ENCODE data around the gene TSEN2. TPM values are rescaled to one million over a fixed set of nuclear protein-coding genes. Genes with fewer than 3 reads are reported as not detected.
A peak's percentile ranks its signal among the peaks of the same experiment; 100 is the strongest.

Gene TSEN2
- 10 to 100 TPM; 19.4 to 21.4 TPM for total RNA-seq

DNA sequence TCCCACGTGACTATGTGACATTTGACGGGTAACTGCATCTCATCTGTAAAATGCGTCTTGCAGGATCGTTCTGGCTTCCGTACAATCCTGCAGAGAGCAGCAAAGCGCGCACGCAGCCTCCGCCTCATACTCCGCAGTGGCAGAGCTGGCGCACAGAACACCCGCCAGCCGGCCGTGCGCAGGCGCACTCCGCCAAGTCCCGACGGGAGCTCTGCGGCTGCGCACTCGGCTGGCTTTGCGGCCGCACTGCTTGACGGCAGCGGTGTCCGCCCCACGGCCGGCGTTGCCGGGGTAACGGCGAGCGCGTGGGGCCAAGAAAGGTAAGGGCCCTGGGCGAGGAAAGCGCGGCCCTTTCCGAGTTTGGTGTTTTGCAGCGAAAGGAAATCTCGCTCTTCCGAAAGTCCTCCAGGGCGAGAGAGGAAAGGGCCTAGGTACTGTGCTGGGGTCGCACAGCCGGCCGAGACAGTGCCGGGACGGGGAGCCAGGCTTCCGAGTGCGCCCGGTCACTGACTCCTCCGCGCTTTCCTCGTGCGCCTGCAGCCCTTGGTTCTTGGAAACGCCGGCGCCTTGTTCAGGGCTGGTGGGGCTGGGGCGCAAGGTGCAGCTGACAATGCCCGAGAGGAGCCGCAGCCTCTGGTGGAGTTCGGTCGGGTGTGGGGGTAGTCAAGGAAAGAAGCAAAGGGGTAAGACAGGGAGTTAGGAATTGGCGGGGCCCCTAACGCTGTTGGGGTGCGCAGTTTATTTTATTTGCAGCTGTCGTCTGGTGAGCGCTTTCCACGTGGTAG lies at the start of gene TSEN2:
TSS of gene TSEN2 (plus strand) at position 283 of the 785 bp plus-strand sequence. CDS start 5,321 bp downstream, outside the sequence.
- ChIA-PET CTCF (interaction anchor here (0.6 to 5.0 kb wide), 7 partner anchors 11 to 349 kb away, joined by 3 to 37 read pairs (median 3); no protein-coding TSS in a partner anchor), POLR2A (interaction anchor here (0.6 to 2.5 kb wide), 15 partner anchors 10 to 1312 kb away, joined by 3 to 10 read pairs (median 3); partner anchors contain the start of gene RPL32)
- intact Hi-C loops (cut with micrococcal nuclease), result no loop called here
- Mint-ChIP-seq H3K27me3 (no peaks in the 10 kb centered on the region), H3K27ac (peak within 1 kb of the TSS; percentile 93), H3K36me3 (ENCODE audit: low read depth) (peaks cover 25% of the 10 kb centered on the region), H3K4me1 (ENCODE audit: low read depth) (peaks cover 37% of the 10 kb centered on the region), H3K4me3 (peak within 1 kb of the TSS; percentile 92), H3K9me3 (no peaks in the 10 kb centered on the region)
- no peak for TF ChIP-seq CTCF (IDR thresholded peaks at IDR 0.05)
- peak; percentile 95 for DNase-seq
- ATAC-seq, result peak; percentile 97

DNA sequence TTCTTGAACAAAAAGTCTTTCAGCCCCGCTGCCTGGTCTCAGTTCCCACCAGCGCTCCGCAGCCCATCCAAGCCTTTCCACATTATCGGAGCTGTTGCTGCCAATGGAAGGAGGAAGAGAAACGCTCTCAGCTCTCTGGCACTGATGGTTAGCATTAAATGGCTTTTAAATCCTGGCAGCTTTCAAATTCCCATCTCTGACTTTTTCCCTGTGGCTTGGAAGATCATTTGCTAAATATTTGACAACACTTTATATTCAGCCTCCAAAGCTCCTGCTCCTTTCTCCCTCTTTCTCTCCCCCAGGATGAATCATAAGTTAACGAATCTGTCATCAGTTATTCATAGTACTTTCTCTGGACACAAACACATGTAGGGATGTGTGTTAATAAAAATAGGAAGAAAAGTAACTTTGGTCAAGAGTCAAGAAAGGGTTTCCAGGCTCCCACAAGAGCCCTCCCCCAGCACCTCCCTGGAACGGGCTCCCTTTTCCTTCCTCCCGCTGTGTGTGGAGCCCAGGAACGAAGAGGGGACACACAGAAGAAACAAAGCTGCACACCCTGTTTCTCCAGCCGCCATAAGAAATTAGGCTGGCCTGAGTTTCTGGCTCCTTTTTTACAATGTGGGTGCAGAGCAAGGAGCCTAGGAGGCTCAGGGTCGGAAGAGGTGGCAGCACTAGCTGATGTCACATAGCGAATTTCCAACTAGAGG lies 47.6 kb upstream of the TSEN2 start:
- Mint-ChIP-seq H3K9me3 (no peaks in the 10 kb centered on the region), H3K4me1 (ENCODE audit: low read depth) (no peaks in the 10 kb centered on the region)
- CTCF ChIA-PET, result interaction anchor here (1.1 kb wide), 1 partner anchor 15 kb away, joined by 3 read pairs; no protein-coding TSS in a partner anchor

DNA sequence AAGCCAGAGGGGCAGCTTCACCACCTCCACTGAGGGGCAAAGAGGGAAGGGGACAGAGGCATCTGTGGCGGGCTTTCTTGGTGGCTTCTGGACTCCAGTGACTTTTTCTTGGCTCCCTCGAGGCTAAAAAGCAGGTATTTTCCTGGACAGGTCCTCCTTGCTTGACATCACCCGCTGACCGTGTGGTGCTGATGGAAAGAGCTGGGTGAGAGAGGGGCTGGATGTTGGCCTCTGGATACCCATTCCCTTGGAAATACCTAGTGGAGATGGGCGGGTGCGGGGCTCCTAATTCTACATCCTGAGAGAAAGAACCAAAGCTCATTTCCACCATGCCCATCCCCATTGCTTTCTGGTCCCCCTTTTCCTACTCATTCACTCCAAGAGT lies 47.1 kb upstream of the TSEN2 start:
- no peak for TF ChIP-seq CTCF (IDR thresholded peaks at IDR 0.05)
- Mint-ChIP-seq H3K9me3 (no peaks in the 10 kb centered on the region), H3K4me1 (ENCODE audit: low read depth) (no peaks in the 10 kb centered on the region), H3K4me3 (no peak overlapping the region), H3K36me3 (ENCODE audit: low read depth) (no peaks in the 10 kb centered on the region), H3K27ac (no peak overlapping the region), H3K27me3 (peaks cover 10% of the 10 kb centered on the region)
- POLR2A ChIA-PET, result no interaction called here
- CTCF ChIA-PET, result interaction anchor here (1.1 kb wide), 2 partner anchors 10 to 16 kb away, joined by 3 read pairs; no protein-coding TSS in a partner anchor
- intact Hi-C loops (cut with micrococcal nuclease), result no loop called here
- ATAC-seq (no peak), DNase-seq (no peak)

More for the DNA sequence above, 47.6 kb upstream of the TSEN2 start:
- DNase-seq (no peak), ATAC-seq (no peak)
- no peak overlapping the region for H3K27ac Mint-ChIP-seq
- no peak for TF ChIP-seq CTCF (IDR thresholded peaks at IDR 0.05)
- H3K27me3 Mint-ChIP-seq, result peaks cover 10% of the 10 kb centered on the region
- intact Hi-C loops (cut with micrococcal nuclease), result no loop called here
- POLR2A ChIA-PET, result no interaction called here
- no peaks in the 10 kb centered on the region for H3K36me3 Mint-ChIP-seq (ENCODE audit: low read depth)
- no peak overlapping the region for H3K4me3 Mint-ChIP-seq

DNA sequence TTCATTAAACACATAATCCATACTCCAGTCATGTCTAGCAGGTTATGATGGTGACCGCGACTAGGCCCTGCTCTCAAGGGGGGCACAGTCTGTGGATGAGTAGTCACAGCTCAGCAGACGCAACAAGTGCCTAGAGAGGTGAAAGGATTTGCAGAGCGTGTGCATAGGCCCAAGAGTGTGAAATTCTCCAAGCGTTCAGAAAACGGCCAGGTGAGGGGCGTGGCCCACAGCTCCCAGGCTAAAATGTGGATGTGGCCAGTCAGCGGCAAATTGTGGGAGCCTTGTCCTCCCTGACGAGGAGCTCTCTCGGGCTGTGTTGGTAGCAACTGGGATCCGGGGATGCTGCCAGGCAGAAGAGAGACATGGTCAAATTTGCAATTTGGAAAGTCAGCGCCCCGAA lies 46.4 kb upstream of the TSEN2 start:
- H3K27me3 Mint-ChIP-seq, result peaks cover 10% of the 10 kb centered on the region
- ATAC-seq, result no peak
- intact Hi-C loops (cut with micrococcal nuclease), result no loop called here
- H3K36me3 Mint-ChIP-seq (ENCODE audit: low read depth), result no peaks in the 10 kb centered on the region
- POLR2A ChIA-PET, result no interaction called here
- no peak for DNase-seq
- no peak for TF ChIP-seq CTCF (IDR thresholded peaks at IDR 0.05)
- no peak overlapping the region for H3K4me3 Mint-ChIP-seq
- no peaks in the 10 kb centered on the region for H3K9me3 Mint-ChIP-seq
- CTCF ChIA-PET, result interaction anchor here (1.1 kb wide), 1 partner anchor 11 kb away, joined by 3 read pairs; no protein-coding TSS in a partner anchor
- no peak overlapping the region for H3K27ac Mint-ChIP-seq
- no peaks in the 10 kb centered on the region for H3K4me1 Mint-ChIP-seq (ENCODE audit: low read depth)
